GM12891 (cell line): Measurements from ENCODE around the gene SLC8A3.
A peak's percentile ranks its signal among the peaks of the same experiment; 100 is the strongest.

Source experiments
- DNase-seq: peaks from one replicate; pipeline ENCODE4 v3.0.0; 2011; ENCODE audit warnings: low spot score; ENCODE audit not compliant: insufficient read length
- FAIRE-seq: peaks from 2 replicates; lab custom pipeline; 2011; peaks lifted over from hg19 to GRCh38; lab: Jason Lieb, UNC
- PAX5 ChIP-seq: IDR thresholded peaks from 2 replicates; pipeline ENCODE4 v1.6.1; 2011; ENCODE audit warnings: low read length, moderate library complexity, mild to moderate bottlenecking; ENCODE audit not compliant: insufficient read depth, severe bottlenecking
- POLR2A ChIP-seq: IDR thresholded peaks from 2 replicates; pipeline ENCODE4 v1.6.1; 2011; ENCODE audit warnings: low read depth, low read length, control low read depth
- POLR2AphosphoS5 ChIP-seq: IDR thresholded peaks from 2 replicates; pipeline ENCODE4 v1.6.1; 2011; ENCODE audit warnings: low read depth, low read length, control low read depth
- POU2F2 ChIP-seq: IDR thresholded peaks from 2 replicates; pipeline ENCODE4 v1.6.1; 2011; ENCODE audit warnings: low read depth, mild to moderate bottlenecking, control low read depth, low read length, moderate library complexity
- SPI1 ChIP-seq: IDR thresholded peaks from 2 replicates; pipeline ENCODE4 v1.6.1; 2011; ENCODE audit warnings: low read depth, low read length, control low read depth
- TAF1 ChIP-seq: IDR thresholded peaks from 2 replicates; pipeline ENCODE4 v1.6.1; 2011; ENCODE audit warnings: low read depth, low read length, control low read depth

SLC8A3 gene

GRCh38 chr14:70077720-70078119 lies 111.0 kb downstream of the SLC8A3 start:
- FAIRE-seq (no peak), DNase-seq (no peak)
- TF ChIP-seq PAX5 (no peak), POLR2A (no peak), POU2F2 (no peak), SPI1 (no peak), POLR2AphosphoS5 (no peak), TAF1 (no peak)

- DNase-seq (no peak), FAIRE-seq (peak; percentile 43)
- TF ChIP-seq POU2F2 (no peak), PAX5 (no peak), POLR2A (no peak), POLR2AphosphoS5 (no peak), TAF1 (no peak), SPI1 (no peak)
These were observed 111.7 kb downstream of the SLC8A3 start for GRCh38 chr14:70077005-70077404.

- DNase-seq (peak; percentile 45), FAIRE-seq (peak; percentile 91)
- TF ChIP-seq PAX5 = no peak
- TF ChIP-seq SPI1 = no peak
- no peak for TF ChIP-seq TAF1
- no peak for TF ChIP-seq POU2F2
- no peak for TF ChIP-seq POLR2AphosphoS5
- TF ChIP-seq POLR2A = no peak
These were observed 114.7 kb downstream of the SLC8A3 start for GRCh38 chr14:70073924-70074566.

- FAIRE-seq (no peak), DNase-seq (no peak)
- no peak for TF ChIP-seq TAF1
- no peak for TF ChIP-seq POLR2AphosphoS5
- TF ChIP-seq POLR2A = no peak
- no peak for TF ChIP-seq PAX5
- TF ChIP-seq POU2F2 = no peak
- no peak for TF ChIP-seq SPI1
These were observed 119.6 kb downstream of the SLC8A3 start for GRCh38 chr14:70069186-70069585.

- FAIRE-seq (no peak), DNase-seq (no peak)
- no peak for TF ChIP-seq POU2F2
- no peak for TF ChIP-seq POLR2AphosphoS5
- TF ChIP-seq POLR2A = no peak
- no peak for TF ChIP-seq TAF1
- no peak for TF ChIP-seq PAX5
- no peak for TF ChIP-seq SPI1
These were observed 120.9 kb downstream of the SLC8A3 start for GRCh38 chr14:70067810-70068209.

GRCh38 chr14:70064136-70064865 lies 124.5 kb downstream of the SLC8A3 start:
- DNase-seq (no peak), FAIRE-seq (no peak)
- TF ChIP-seq SPI1 (no peak), POLR2AphosphoS5 (no peak), TAF1 (no peak), POU2F2 (no peak), POLR2A (no peak), PAX5 (no peak)

- TF ChIP-seq SPI1 = no peak
- no peak for TF ChIP-seq POLR2A
- TF ChIP-seq PAX5 = no peak
- no peak for TF ChIP-seq TAF1
- TF ChIP-seq POLR2AphosphoS5 = no peak
- FAIRE-seq (no peak), DNase-seq (no peak)
These were observed 127.6 kb downstream of the SLC8A3 start for GRCh38 chr14:70061108-70061507.

GRCh38 chr14:70059545-70059944 lies 129.2 kb downstream of the SLC8A3 start:
- DNase-seq (no peak), FAIRE-seq (no peak)
- TF ChIP-seq POU2F2 (no peak), POLR2A (no peak), SPI1 (no peak), PAX5 (no peak)

GRCh38 chr14:70057519-70058136 lies 131.1 kb downstream of the SLC8A3 start:
- no peak for DNase-seq

More at GRCh38 chr14:70057519-70058136, 131.1 kb downstream of the SLC8A3 start:
- FAIRE-seq = no peak
- TF ChIP-seq TAF1 = no peak
- TF ChIP-seq POLR2AphosphoS5 = no peak
- no peak for TF ChIP-seq POLR2A
- no peak for TF ChIP-seq PAX5
- TF ChIP-seq POU2F2 = no peak
- TF ChIP-seq SPI1 = no peak
